GM18873 (cell line): Measurements from ENCODE around the gene VKORC1.
"Not testable (repeated sequence)": the region's sequence is repeated elsewhere in the genome, so short reads cannot be mapped to it uniquely, and the experiment has no call there.

Experiments
- ATAC-seq: cut with Tn5 transposase; IDR thresholded peaks from one replicate; pipeline ENCODE4 v1.9.1; 2021; ENCODE audit warnings: mild to moderate bottlenecking, moderate library complexity, moderate number of reproducible peaks; ENCODE audit not compliant: unreplicated experiment, low FRiP score

VKORC1 gene

GRCh38 chr16:31108035-31108793 lies 13.6 kb upstream of the VKORC1 start, which contains the start of gene BCKDK:
Gene BCKDK, plus strand, starts transcription at chr16:31108386. Its CDS starts 838 bp downstream, at chr16:31109224.
- no peak for ATAC-seq

GRCh38 chr16:31107465-31107867 lies 12.9 kb upstream of the VKORC1 start:
- ATAC-seq = peak; percentile 54

- no peak for ATAC-seq
These were observed 12.2 kb upstream of the VKORC1 start for GRCh38 chr16:31106509-31107464.

GRCh38 chr16:31105677-31106213 lies 11.1 kb upstream of the VKORC1 start:
- no peak for ATAC-seq

- ATAC-seq = not testable (repeated sequence)
These were observed 6.5 kb upstream of the VKORC1 start for GRCh38 chr16:31100876-31101641.

- ATAC-seq = no peak
These were observed 5.5 kb upstream of the VKORC1 start for GRCh38 chr16:31099860-31100638.

- ATAC-seq = no peak
These were observed 541 bp downstream of the VKORC1 start for GRCh38 chr16:31094088-31094423.

GRCh38 chr16:31093132-31093703 lies 1.4 kb downstream of the VKORC1 start:
- no peak for ATAC-seq

GRCh38 chr16:31092330-31092729 lies 2.3 kb downstream of the VKORC1 start:
- ATAC-seq = no peak

GRCh38 chr16:31090540-31090939 lies 4.1 kb downstream of the VKORC1 start:
- no peak for ATAC-seq

GRCh38 chr16:31089199-31089598 lies 5.4 kb downstream of the VKORC1 start:
- no peak for ATAC-seq

GRCh38 chr16:31088459-31089183 lies 6.0 kb downstream of the VKORC1 start, which contains the start of gene PRSS53:
Gene PRSS53, minus strand, starts transcription at chr16:31088943. Its CDS starts 134 bp downstream, at chr16:31088809.
- ATAC-seq = no peak

- no peak for ATAC-seq
These were observed 6.6 kb downstream of the VKORC1 start for GRCh38 chr16:31087971-31088370.

GRCh38 chr16:31087481-31087880 lies 7.1 kb downstream of the VKORC1 start:
- ATAC-seq = no peak

- no peak for ATAC-seq
These were observed 8.0 kb downstream of the VKORC1 start for GRCh38 chr16:31086629-31086906.

- ATAC-seq = no peak
These were observed 8.5 kb downstream of the VKORC1 start for GRCh38 chr16:31085873-31086628.

GRCh38 chr16:31085411-31085810 lies 9.2 kb downstream of the VKORC1 start:
- ATAC-seq = no peak
